ENCODE results near the gene MPO. TPM values are rescaled to one million over a fixed set of nuclear protein-coding genes. Genes with fewer than 3 reads are reported as not detected.
A peak's percentile ranks its signal among the peaks of the same experiment; 100 is the strongest.

The MPO gene
- total and polyA plus RNA-seq, 10 of the 15 experiments (the other 5 are each of a cell fraction or from before 2014, with no cell fraction given) = 0.06 to 0.49 (median 0.14) TPM

DNA sequence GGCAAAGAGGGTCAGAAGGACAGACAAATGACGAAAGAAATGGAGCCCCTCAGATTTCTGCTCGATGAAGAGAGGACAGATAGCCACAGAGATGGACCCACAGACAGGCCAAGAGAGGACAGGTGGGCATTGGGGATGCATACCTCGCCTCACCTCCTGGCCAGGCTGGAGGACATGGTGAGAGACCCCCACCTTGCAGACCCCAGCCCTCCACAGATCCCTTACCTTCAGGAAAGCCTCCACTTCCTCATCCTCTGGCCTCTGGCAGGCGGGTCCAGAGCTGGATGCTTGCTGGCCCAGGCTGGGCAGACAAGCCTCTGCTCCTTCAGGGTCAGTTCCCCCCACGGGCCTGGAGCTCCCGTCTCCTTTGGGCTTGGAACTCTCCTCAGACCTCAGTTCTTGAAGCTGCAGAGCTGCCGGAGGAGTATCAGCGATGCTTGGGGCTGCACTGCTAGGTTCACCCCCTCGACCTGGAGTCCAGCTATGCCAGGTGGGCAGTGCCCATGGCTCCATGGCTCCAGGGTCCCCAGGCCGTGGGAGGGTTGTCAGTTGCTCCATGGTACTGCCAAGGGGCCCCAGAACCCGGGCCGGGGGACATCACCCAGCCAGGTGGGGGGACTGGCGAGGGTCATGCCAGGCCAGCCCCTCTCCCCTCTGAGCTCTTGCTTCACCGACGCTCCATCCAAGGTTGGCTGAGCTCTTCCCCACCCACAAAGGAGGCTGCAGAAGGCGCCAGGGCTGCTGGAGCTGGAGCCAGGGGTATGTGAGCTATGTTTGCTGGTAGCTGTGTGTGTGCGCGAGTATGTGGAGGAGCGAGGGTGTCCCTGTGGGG, 46.8 kb upstream of the MPO start (continued):
- TF ChIP-seq, protein P1, sequence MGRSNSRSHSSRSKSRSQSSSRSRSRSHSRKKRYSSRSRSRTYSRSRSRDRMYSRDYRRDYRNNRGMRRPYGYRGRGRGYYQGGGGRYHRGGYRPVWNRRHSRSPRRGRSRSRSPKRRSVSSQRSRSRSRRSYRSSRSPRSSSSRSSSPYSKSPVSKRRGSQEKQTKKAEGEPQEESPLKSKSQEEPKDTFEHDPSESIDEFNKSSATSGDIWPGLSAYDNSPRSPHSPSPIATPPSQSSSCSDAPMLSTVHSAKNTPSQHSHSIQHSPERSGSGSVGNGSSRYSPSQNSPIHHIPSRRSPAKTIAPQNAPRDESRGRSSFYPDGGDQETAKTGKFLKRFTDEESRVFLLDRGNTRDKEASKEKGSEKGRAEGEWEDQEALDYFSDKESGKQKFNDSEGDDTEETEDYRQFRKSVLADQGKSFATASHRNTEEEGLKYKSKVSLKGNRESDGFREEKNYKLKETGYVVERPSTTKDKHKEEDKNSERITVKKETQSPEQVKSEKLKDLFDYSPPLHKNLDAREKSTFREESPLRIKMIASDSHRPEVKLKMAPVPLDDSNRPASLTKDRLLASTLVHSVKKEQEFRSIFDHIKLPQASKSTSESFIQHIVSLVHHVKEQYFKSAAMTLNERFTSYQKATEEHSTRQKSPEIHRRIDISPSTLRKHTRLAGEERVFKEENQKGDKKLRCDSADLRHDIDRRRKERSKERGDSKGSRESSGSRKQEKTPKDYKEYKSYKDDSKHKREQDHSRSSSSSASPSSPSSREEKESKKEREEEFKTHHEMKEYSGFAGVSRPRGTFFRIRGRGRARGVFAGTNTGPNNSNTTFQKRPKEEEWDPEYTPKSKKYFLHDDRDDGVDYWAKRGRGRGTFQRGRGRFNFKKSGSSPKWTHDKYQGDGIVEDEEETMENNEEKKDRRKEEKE (IDR thresholded peaks at IDR 0.05) = no peak
- no peak for TF ChIP-seq RB1 (IDR thresholded peaks at IDR 0.05; ENCODE audit: borderline replicate concordance)
- no peak for TF ChIP-seq BRCA1 (IDR thresholded peaks at IDR 0.05; ENCODE audit: low read depth, low read length)
- peak; percentile 44 for TF ChIP-seq SUZ12 (IDR thresholded peaks at IDR 0.05; ENCODE audit: unreplicated experiment)
- no peak for TF ChIP-seq EGR1 (IDR thresholded peaks at IDR 0.05; ENCODE audit: borderline replicate concordance in 1 of 2, low read depth in 2 of 2, low read length in 2 of 2)
- TF ChIP-seq, protein P2, sequence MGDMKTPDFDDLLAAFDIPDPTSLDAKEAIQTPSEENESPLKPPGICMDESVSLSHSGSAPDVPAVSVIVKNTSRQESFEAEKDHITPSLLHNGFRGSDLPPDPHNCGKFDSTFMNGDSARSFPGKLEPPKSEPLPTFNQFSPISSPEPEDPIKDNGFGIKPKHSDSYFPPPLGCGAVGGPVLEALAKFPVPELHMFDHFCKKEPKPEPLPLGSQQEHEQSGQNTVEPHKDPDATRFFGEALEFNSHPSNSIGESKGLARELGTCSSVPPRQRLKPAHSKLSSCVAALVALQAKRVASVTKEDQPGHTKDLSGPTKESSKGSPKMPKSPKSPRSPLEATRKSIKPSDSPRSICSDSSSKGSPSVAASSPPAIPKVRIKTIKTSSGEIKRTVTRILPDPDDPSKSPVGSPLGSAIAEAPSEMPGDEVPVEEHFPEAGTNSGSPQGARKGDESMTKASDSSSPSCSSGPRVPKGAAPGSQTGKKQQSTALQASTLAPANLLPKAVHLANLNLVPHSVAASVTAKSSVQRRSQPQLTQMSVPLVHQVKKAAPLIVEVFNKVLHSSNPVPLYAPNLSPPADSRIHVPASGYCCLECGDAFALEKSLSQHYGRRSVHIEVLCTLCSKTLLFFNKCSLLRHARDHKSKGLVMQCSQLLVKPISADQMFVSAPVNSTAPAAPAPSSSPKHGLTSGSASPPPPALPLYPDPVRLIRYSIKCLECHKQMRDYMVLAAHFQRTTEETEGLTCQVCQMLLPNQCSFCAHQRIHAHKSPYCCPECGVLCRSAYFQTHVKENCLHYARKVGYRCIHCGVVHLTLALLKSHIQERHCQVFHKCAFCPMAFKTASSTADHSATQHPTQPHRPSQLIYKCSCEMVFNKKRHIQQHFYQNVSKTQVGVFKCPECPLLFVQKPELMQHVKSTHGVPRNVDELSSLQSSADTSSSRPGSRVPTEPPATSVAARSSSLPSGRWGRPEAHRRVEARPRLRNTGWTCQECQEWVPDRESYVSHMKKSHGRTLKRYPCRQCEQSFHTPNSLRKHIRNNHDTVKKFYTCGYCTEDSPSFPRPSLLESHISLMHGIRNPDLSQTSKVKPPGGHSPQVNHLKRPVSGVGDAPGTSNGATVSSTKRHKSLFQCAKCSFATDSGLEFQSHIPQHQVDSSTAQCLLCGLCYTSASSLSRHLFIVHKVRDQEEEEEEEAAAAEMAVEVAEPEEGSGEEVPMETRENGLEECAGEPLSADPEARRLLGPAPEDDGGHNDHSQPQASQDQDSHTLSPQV (IDR thresholded peaks at IDR 0.05) = no peak
- peak; percentile 4; the same call in 1 of the 2 replicates for TF ChIP-seq BACH1 (IDR thresholded peaks at IDR 0.05; ENCODE audit: borderline replicate concordance)
- peak; percentile 21; the same call in 1 of the 2 replicates for TF ChIP-seq BCL11A (IDR thresholded peaks at IDR 0.05; ENCODE audit: low read depth, low read length)
- TF ChIP-seq STAT3 (IDR thresholded peaks at IDR 0.05; ENCODE audit: low read depth, low read length) = no peak
- TF ChIP-seq EZH2 (IDR thresholded peaks at IDR 0.05; ENCODE audit: borderline replicate concordance, control insufficient read depth, low read depth, low read length) = no peak
- TF ChIP-seq, protein P3, sequence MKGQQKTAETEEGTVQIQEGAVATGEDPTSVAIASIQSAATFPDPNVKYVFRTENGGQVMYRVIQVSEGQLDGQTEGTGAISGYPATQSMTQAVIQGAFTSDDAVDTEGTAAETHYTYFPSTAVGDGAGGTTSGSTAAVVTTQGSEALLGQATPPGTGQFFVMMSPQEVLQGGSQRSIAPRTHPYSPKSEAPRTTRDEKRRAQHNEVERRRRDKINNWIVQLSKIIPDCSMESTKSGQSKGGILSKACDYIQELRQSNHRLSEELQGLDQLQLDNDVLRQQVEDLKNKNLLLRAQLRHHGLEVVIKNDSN (IDR thresholded peaks at IDR 0.05; ENCODE audit: borderline replicate concordance, extremely low read length, insufficient read depth, low read depth, low read length) = no peak
- TF ChIP-seq MEF2B (IDR thresholded peaks at IDR 0.05; ENCODE audit: partially characterized antibody, poor library complexity, severe bottlenecking) = no peak
- no peak; the same call in 1 of the 2 replicates for TF ChIP-seq TCF12 (IDR thresholded peaks at IDR 0.05; ENCODE audit: low read depth, low read length)
- TF ChIP-seq GATAD2B (conservative IDR thresholded peaks at IDR 0.05; ENCODE audit: low read depth) = no peak
- no peak for TF ChIP-seq TCF7 (IDR thresholded peaks at IDR 0.05; ENCODE audit: borderline replicate concordance)
- TF ChIP-seq ZZZ3 (IDR thresholded peaks at IDR 0.05; ENCODE audit: control insufficient read depth, insufficient read length, low read depth) = no peak
- no peak for TF ChIP-seq SMAD5 (IDR thresholded peaks at IDR 0.05; ENCODE audit: low read depth)
- TF ChIP-seq CEBPB (IDR thresholded peaks at IDR 0.05; ENCODE audit: borderline replicate concordance in 1 of 2, low read depth in 2 of 2, low read length in 2 of 2) = no peak
- no peak for TF ChIP-seq MXI1 (IDR thresholded peaks at IDR 0.05; ENCODE audit: low read depth, low read length)
- TF ChIP-seq CHD2 (IDR thresholded peaks at IDR 0.05; ENCODE audit: borderline replicate concordance, low read depth, low read length) = no peak
- no peak for TF ChIP-seq ZNF207 (IDR thresholded peaks at IDR 0.05; ENCODE audit: borderline replicate concordance)
- TF ChIP-seq ESRRA (IDR thresholded peaks at IDR 0.05; ENCODE audit: low read length) = no peak

All from GM12878 (cell line).